GM12878 (cell line): Measurements from ENCODE around the gene HLA-F. TPM values are rescaled to one million over a fixed set of nuclear protein-coding genes. Genes with fewer than 3 reads are reported as not detected.
A peak's percentile ranks its signal among the peaks of the same experiment; 100 is the strongest.

Experiments
- ATAC-seq: fragments of 200-7000 bp; cut with Tn5 transposase; 3 replicates; pipeline ENCODE4 v1.9.1; 2020; ENCODE audit warnings: mild to moderate bottlenecking, moderate library complexity
- BruUV-seq: library from RNA; stranded (reverse); fragments of 400-500 nt; replicated peaks from 2 replicates; lab custom pipeline; 2021; lab: Mats Ljungman, UMichigan
- CTCF ChIA-PET: fragments of 300-600 bp; sonication (Branson Sonifier 250); formaldehyde crosslinking; extraction: SDS; loops from one replicate; lab custom pipeline; 2021; ENCODE audit warnings: inconsistent platforms; lab: Yijun Ruan, JAX
- POLR2A ChIA-PET: fragments of 350-600 bp; formaldehyde crosslinking; extraction: SDS; loops from one replicate; lab custom pipeline; 2021; ENCODE audit warnings: inconsistent platforms; lab: Charles Lee
- RAD21 ChIA-PET: fragments of 300-600 bp; sonication (Branson Sonifier 250); formaldehyde crosslinking; loops from one replicate; lab custom pipeline; 2023; ENCODE audit warnings: antibody characterized with exemption; ENCODE audit not compliant: unreplicated experiment; lab: Charles Lee
- SMC1A ChIA-PET: fragments of 300-600 bp; sonication (Branson Sonifier 250); formaldehyde crosslinking; loops from one replicate; lab custom pipeline; 2023; ENCODE audit not compliant: unreplicated experiment, uncharacterized antibody; lab: Charles Lee
- DNase-seq: peaks from one replicate; pipeline ENCODE4 v3.0.0-alpha.2; 2011; ENCODE audit warnings: low read depth, low spot score
- FAIRE-seq: peaks from 3 replicates; lab custom pipeline; 2011; peaks lifted over from hg19 to GRCh38; lab: Jason Lieb, UNC
- H2AFZ ChIP-seq: 2 replicates; pipeline ENCODE4 v1.6.0; 2011; ENCODE audit warnings: low read depth, low read length, control low read depth; ENCODE audit not compliant: control insufficient read depth
- H3K27ac ChIP-seq: 2 replicates; pipeline ENCODE4 v1.5.1; 2011; ENCODE audit warnings: control low read depth; ENCODE audit not compliant: control insufficient read depth, insufficient read depth
- H3K27me3 ChIP-seq, 2 experiments: replicated peaks in 1 of 2; 2 replicates each; pipeline versions ENCODE4 v1.6.0 to v1.6.1; 2011; ENCODE audit warnings: low read length in 1 of 2; ENCODE audit not compliant: control insufficient read depth in 2 of 2, insufficient read depth in 2 of 2
- H3K36me3 ChIP-seq, 2 experiments: 2 replicates each; pipeline ENCODE4 v1.5.1; 2011; ENCODE audit warnings: low read length in 1 of 2; ENCODE audit not compliant: control insufficient read depth in 2 of 2, insufficient read depth in 2 of 2
- H3K4me1 ChIP-seq: 2 replicates; pipeline ENCODE4 v1.6.1; 2011; ENCODE audit warnings: mild to moderate bottlenecking, low read length, moderate library complexity, mixed read lengths; ENCODE audit not compliant: control insufficient read depth, insufficient read depth
- H3K4me2 ChIP-seq: 2 replicates; pipeline ENCODE4 v1.6.0; 2011; ENCODE audit warnings: control low read depth; ENCODE audit not compliant: control insufficient read depth, insufficient read depth
- H3K4me3 ChIP-seq: fragments of 200-600 bp; sonication (generic); 2 replicates; pipeline ENCODE4 v1.5.1; 2016
- H3K79me2 ChIP-seq: 2 replicates; pipeline ENCODE4 v1.6.0; 2011; ENCODE audit warnings: low read length; ENCODE audit not compliant: control insufficient read depth, insufficient read depth
- H3K9ac ChIP-seq: 2 replicates; pipeline ENCODE4 v1.8.0; 2011; ENCODE audit warnings: low read length, control low read depth, mixed read lengths; ENCODE audit not compliant: control insufficient read depth, insufficient read depth
- H3K9me3 ChIP-seq: replicated peaks from 3 replicates; pipeline ENCODE4 v1.5.1; 2011; ENCODE audit warnings: mild to moderate bottlenecking, low read length; ENCODE audit not compliant: control insufficient read depth, insufficient read depth
- H4K20me1 ChIP-seq: 2 replicates; pipeline ENCODE4 v1.6.0; 2011; ENCODE audit not compliant: control insufficient read depth, insufficient read depth
- ATF2 ChIP-seq: IDR thresholded peaks from 2 replicates; pipeline ENCODE4 v1.6.1; 2012; ENCODE audit warnings: low read length, inconsistent platforms
- CTCF ChIP-seq, 3 experiments: IDR thresholded peaks in 2 of 3; conservative IDR thresholded peaks in 1 of 3; 2 replicates each; pipeline ENCODE4 v1.5.1; 2011; ENCODE audit warnings: low read depth in 3 of 3, low read length in 3 of 3, mild to moderate bottlenecking in 3 of 3, control low read depth in 2 of 3, moderate library complexity in 2 of 3, inconsistent platforms in 1 of 3, mixed read lengths in 1 of 3; ENCODE audit not compliant: control insufficient read depth in 2 of 3, insufficient read depth in 1 of 3; ENCODE audit errors: extremely low read depth in 1 of 3
- EED ChIP-seq: sonication (generic); IDR thresholded peaks from 2 replicates; pipeline ENCODE4 v1.6.1; 2016; ENCODE audit warnings: antibody characterized with exemption, low read depth
- FOXM1 ChIP-seq: IDR thresholded peaks from 2 replicates; pipeline ENCODE4 v1.6.1; 2012; ENCODE audit warnings: low read depth, mild to moderate bottlenecking, inconsistent platforms, low read length, moderate library complexity
- HCFC1 ChIP-seq: fragments of 150-350 bp; IDR thresholded peaks from 2 replicates; pipeline ENCODE4 v1.6.1; 2014; ENCODE audit warnings: low read length
- IRF4 ChIP-seq: IDR thresholded peaks from 2 replicates; pipeline ENCODE4 v1.6.1; 2011; ENCODE audit warnings: low read depth, low read length
- KDM1A ChIP-seq: fragments of 200-600 bp; sonication (generic); IDR thresholded peaks from 2 replicates; pipeline ENCODE4 v1.6.1; 2016; ENCODE audit warnings: borderline replicate concordance
- KLF5 ChIP-seq: fragments of 450-650 bp; IDR thresholded peaks from 2 replicates; pipeline ENCODE4 v1.6.1; 2014; ENCODE audit warnings: mild to moderate bottlenecking; ENCODE audit not compliant: partially characterized antibody
- MEF2B ChIP-seq: fragments of 450-650 bp; IDR thresholded peaks from 2 replicates; pipeline ENCODE4 v1.6.1; 2018; ENCODE audit warnings: mild to moderate bottlenecking, moderate library complexity; ENCODE audit not compliant: partially characterized antibody, poor library complexity, severe bottlenecking
- NR2C1 ChIP-seq: fragments of 450-650 bp; IDR thresholded peaks from 2 replicates; pipeline ENCODE4 v1.6.1; 2017; ENCODE audit warnings: antibody characterized with exemption, mild to moderate bottlenecking, moderate library complexity
- PBX3 ChIP-seq: IDR thresholded peaks from 2 replicates; pipeline ENCODE4 v1.6.1; 2011; ENCODE audit warnings: mild to moderate bottlenecking, low read depth, low read length, moderate library complexity; ENCODE audit not compliant: insufficient replicate concordance
- PML ChIP-seq: IDR thresholded peaks from 2 replicates; pipeline ENCODE4 v1.6.1; 2012; ENCODE audit warnings: low read length, inconsistent platforms
- POLR2AphosphoS2 ChIP-seq: IDR thresholded peaks from 2 replicates; pipeline ENCODE4 v1.6.1; 2011; ENCODE audit warnings: low read depth, mild to moderate bottlenecking, low read length, improper control_type of control experiment, moderate library complexity
- RBBP5 ChIP-seq: fragments of 200-600 bp; sonication (generic); conservative IDR thresholded peaks from 2 replicates; pipeline ENCODE4 v1.6.1; 2016
- SMC3 ChIP-seq: IDR thresholded peaks from 2 replicates; pipeline ENCODE4 v1.6.1; 2011; ENCODE audit warnings: low read length, improper control_type of control experiment, borderline replicate concordance
- SREBF1 ChIP-seq: IDR thresholded peaks from 2 replicates; pipeline ENCODE4 v1.6.1; 2012; ENCODE audit warnings: mild to moderate bottlenecking, low read length
- STAT1 ChIP-seq: fragments of 450-650 bp; conservative IDR thresholded peaks from 2 replicates; pipeline ENCODE4 v1.6.1; 2014; ENCODE audit warnings: antibody characterized with exemption, mild to moderate bottlenecking
- ZNF207 ChIP-seq: fragments of 450-650 bp; IDR thresholded peaks from 2 replicates; pipeline ENCODE4 v1.6.1; 2014; ENCODE audit warnings: antibody characterized with exemption, mild to moderate bottlenecking, borderline replicate concordance
- WGBS: methylation state at CpG from one replicate; pipeline ENCODE4 v1.1.6; 2016; ENCODE audit warnings: low lambda C conversion rate; ENCODE audit not compliant: insufficient replicate concordance, insufficient coverage; ENCODE audit errors: missing lambda C conversion rate; 5-methylcytosine and 5-hydroxymethylcytosine counted together
- in situ Hi-C: fragments of 300-500 bp; cut with MboI; formaldehyde crosslinking; loops from 9 replicates; pipeline ENCODE4 v1.14.3; 2018; ENCODE audit warnings: mixed read lengths
- intact Hi-C: fragments of 100-400 bp; cut with micrococcal nuclease; formaldehyde crosslinking; loops from one replicate; pipeline ENCODE4 v1.14.2; 2022; ENCODE audit not compliant: unreplicated experiment
- polyA plus RNA-seq, 11 experiments: library from polyadenylated mRNA; depleted of rRNA in 4 of 11; unstranded in 6 of 11; stranded (reverse) in 5 of 11; fragments of >200 nt; fragmentation: Nextera tagmentation in 4 of 11; fragmentation: Illumina TruSeq in 1 of 11; extraction: Ambion mirVana in 4 of 11; extraction: Trizol in 1 of 11; gene quantifications; 1 replicate in 1 of 11; 2 replicates in 10 of 11; pipeline versions ENCODE4 v1.2.1 to v1.2.3, GENCODE V29; 2011 to 2016; ENCODE audit warnings: inconsistent platforms in 2 of 11, missing spikeins in 2 of 11, low read depth in 1 of 11
- total RNA-seq, 4 experiments: library from RNA; depleted of rRNA in 3 of 4; stranded (reverse); fragments of >200 nt in 3 of 4; fragmentation: Illumina TruSeq in 1 of 4; extraction: Trizol in 1 of 4; gene quantifications; 2 replicates each; pipeline versions ENCODE4 v1.2.1 to v1.2.3, GENCODE V29; 2013 to 2021

Gene HLA-F
- total and polyA plus RNA-seq, 10 of the 15 experiments (the other 5 are each of a cell fraction or from before 2014, with no cell fraction given): 30.1 to 342 (median 145) TPM

- TF ChIP-seq RBBP5 (no peak), HCFC1 (no peak), FOXM1 (no peak), SREBF1 (no peak), NR2C1 (no peak), IRF4 (no peak), STAT1 (no peak)
These were observed 13.3 kb downstream of the HLA-F start (continued) for GRCh38 chr6:29736563-29736962.

GRCh38 chr6:29737707-29738630 lies 14.7 kb downstream of the HLA-F start:
- ChIA-PET POLR2A (interaction anchor here (0.6 to 1.3 kb wide), 3 partner anchors 10 to 92 kb away, joined by 3 to 4 read pairs (median 3); no protein-coding TSS in a partner anchor), SMC1A (interaction anchor here (0.8 to 4.0 kb wide), 11 partner anchors 11 to 97 kb away, joined by 3 to 24 read pairs (median 5); no protein-coding TSS in a partner anchor)
- H4K20me1 ChIP-seq: no peaks in the 10 kb centered on the region
- no peak for TF ChIP-seq PBX3
- no peak for TF ChIP-seq POLR2AphosphoS2
- no peak for TF ChIP-seq KLF5
- no peak for TF ChIP-seq ZNF207
- TF ChIP-seq IRF4: no peak
- TF ChIP-seq ATF2: no peak
- TF ChIP-seq MEF2B: no peak
- no peak for TF ChIP-seq KDM1A
- TF ChIP-seq PML: no peak
- TF ChIP-seq SMC3: peak; percentile 85; the same call in 1 of the 2 replicates
- TF ChIP-seq HCFC1: no peak
- peak; percentile 84 to 88 (median 86) for TF ChIP-seq CTCF (IDR thresholded peaks at IDR 0.05 in 2 of 3, conservative IDR thresholded peaks at IDR 0.05 in 1 of 3; ENCODE audit: control insufficient read depth in 2 of 3, extremely low read depth in 1 of 3, insufficient read depth in 1 of 3, low read depth in 3 of 3, low read length in 3 of 3)
- TF ChIP-seq EED: no peak

More at GRCh38 chr6:29737707-29738630, 14.7 kb downstream of the HLA-F start:
- Histone ChIP-seq H3K27ac (no peak overlapping the region), H3K4me3 (no peak overlapping the region), H2AFZ (no peak overlapping the region), H3K36me3 (no peaks in the 10 kb centered on the region; a peak in 1 of 4 replicates), H3K27me3 (no peaks in the 10 kb centered on the region), H3K4me1 (no peaks in the 10 kb centered on the region), H3K79me2 (no peaks in the 10 kb centered on the region), H3K9ac (no peak overlapping the region), H3K4me2 (no peak overlapping the region), H3K9me3 (no peaks in the 10 kb centered on the region; the same call in 2 of the 3 replicates)
- peak; percentile 75 for FAIRE-seq
- no peak for DNase-seq
- CTCF ChIA-PET: interaction anchor here (0.6 to 6.6 kb wide), 24 partner anchors 10 to 299 kb away, joined by 3 to 117 read pairs (median 5); partner anchors contain the start of gene HLA-F
- RAD21 ChIA-PET: interaction anchor here (0.5 to 2.1 kb wide), 11 partner anchors 11 to 97 kb away, joined by 3 to 15 read pairs (median 3); no protein-coding TSS in a partner anchor
- WGBS: 37% methylated on average over 9 of the region's 9 CpGs
- ATAC-seq: peak; percentile 92
- intact Hi-C loops: loop anchor here (1.0 kb wide), 2 partner anchors 36 to 97 kb away; no protein-coding TSS in a partner anchor
- no TSS peak for BruUV-seq
- in situ Hi-C loops: no loop called here
